ENCODE results near the gene TCOF1.
"Not testable (repeated sequence)": the region's sequence is repeated elsewhere in the genome, so short reads cannot be mapped to it uniquely, and the experiment has no call there.

The TCOF1 gene

GRCh38 chr5:150406103-150406722 is 48.7 kb downstream of the TCOF1 start:
- DNase-seq (ENCODE audit: low read depth): no peak

- DNase-seq (ENCODE audit: low read depth): no peak
These were observed 49.2 kb downstream of the TCOF1 start for GRCh38 chr5:150406723-150407095.

GRCh38 chr5:150407096-150407720 is 49.7 kb downstream of the TCOF1 start:
- DNase-seq (ENCODE audit: low read depth): no peak

GRCh38 chr5:150408231-150408943 is 50.9 kb downstream of the TCOF1 start:
- no peak for DNase-seq (ENCODE audit: low read depth)

- DNase-seq (ENCODE audit: low read depth): no peak
These were observed 52.4 kb downstream of the TCOF1 start for GRCh38 chr5:150409638-150410523.

- no peak for DNase-seq (ENCODE audit: low read depth)
These were observed 53.2 kb downstream of the TCOF1 start for GRCh38 chr5:150410524-150411244.

GRCh38 chr5:150411245-150411979 is 53.9 kb downstream of the TCOF1 start:
- peak; percentile 43 for DNase-seq (ENCODE audit: low read depth)

GRCh38 chr5:150412319-150413175 is 55.0 kb downstream of the TCOF1 start, which contains the start of gene CD74:
Gene CD74, minus strand, starts transcription at chr5:150412910. Its CDS starts 161 bp downstream, at chr5:150412749.
- DNase-seq (ENCODE audit: low read depth): peak; percentile 87

GRCh38 chr5:150413176-150413901 is 55.8 kb downstream of the TCOF1 start:
- no peak for DNase-seq (ENCODE audit: low read depth)

GRCh38 chr5:150413902-150414790 is 56.6 kb downstream of the TCOF1 start:
- DNase-seq (ENCODE audit: low read depth): not testable (repeated sequence)

- DNase-seq (ENCODE audit: low read depth): no peak
These were observed 62.3 kb downstream of the TCOF1 start for GRCh38 chr5:150419630-150420270.

GRCh38 chr5:150422075-150422474 is 64.6 kb downstream of the TCOF1 start:
- DNase-seq (ENCODE audit: low read depth): no peak

GRCh38 chr5:150422758-150423157 is 65.3 kb downstream of the TCOF1 start:
- DNase-seq (ENCODE audit: low read depth): no peak

GRCh38 chr5:150426165-150426564 is 68.7 kb downstream of the TCOF1 start:
- not testable (repeated sequence) for DNase-seq (ENCODE audit: low read depth)

- DNase-seq (ENCODE audit: low read depth): no peak
These were observed 70.8 kb downstream of the TCOF1 start for GRCh38 chr5:150428106-150428876.

GRCh38 chr5:150428978-150429377 is 71.5 kb downstream of the TCOF1 start:
- no peak for DNase-seq (ENCODE audit: low read depth)

- no peak for DNase-seq (ENCODE audit: low read depth)
These were observed 71.9 kb downstream of the TCOF1 start for GRCh38 chr5:150429410-150429873.
